Brain microvascular endothelial cell (primary cell): ENCODE results near the gene RMDN3.

Source experiments
- DNase-seq: peaks from one replicate; pipeline ENCODE4 v3.0.0-alpha.2; 2020
- H3K27ac ChIP-seq: fragments of 250-450 bp; sonication (Bioruptor Pico); 2 replicates; pipeline ENCODE4 v1.5.1; 2020; ENCODE audit warnings: mild to moderate bottlenecking, moderate library complexity
- H3K27me3 ChIP-seq: fragments of 250-450 bp; sonication (Bioruptor Pico); replicated peaks from 2 replicates; pipeline ENCODE4 v1.5.1; 2020; ENCODE audit warnings: mild to moderate bottlenecking
- H3K36me3 ChIP-seq: fragments of 250-450 bp; sonication (Bioruptor Pico); replicated peaks from 2 replicates; pipeline ENCODE4 v1.5.1; 2020; ENCODE audit warnings: mild to moderate bottlenecking
- H3K4me3 ChIP-seq: 2 replicates; pipeline ENCODE4 v1.5.1; 2011; ENCODE audit warnings: low read depth, mild to moderate bottlenecking, control low read depth, low read length, moderate library complexity
- CTCF ChIP-seq: IDR thresholded peaks from 2 replicates; pipeline ENCODE4 v1.5.1; 2011; ENCODE audit warnings: low read depth, mild to moderate bottlenecking, moderate library complexity, low read length, control low read depth, inconsistent platforms; ENCODE audit errors: missing control alignments
- in situ Hi-C: cut with HindIII; loops from 2 replicates; pipeline ENCODE4 v1.10.0; 2017; ENCODE audit warnings: low sequenced_read_pairs, low pct_ligation_motif_present

Gene RMDN3

GRCh38 chr15:40766194-40766815 lies 11.3 kb upstream of the RMDN3 start:
- DNase-seq, result no peak
- no peak overlapping the region for H3K27ac ChIP-seq

GRCh38 chr15:40764629-40765103 lies 9.6 kb upstream of the RMDN3 start:
- Histone ChIP-seq H3K27me3 (no peaks in the 10 kb centered on the region), H3K27ac (no peak overlapping the region), H3K36me3 (no peaks in the 10 kb centered on the region), H3K4me3 (peak overlapping the region; percentile 50)
- TF ChIP-seq CTCF, result no peak
- in situ Hi-C loops, result no loop called here
- DNase-seq, result no peak

More at GRCh38 chr15:40766194-40766815, 11.3 kb upstream of the RMDN3 start:
- Histone ChIP-seq H3K36me3 (no peaks in the 10 kb centered on the region), H3K4me3 (no peak overlapping the region), H3K27me3 (no peaks in the 10 kb centered on the region)
- TF ChIP-seq CTCF, result no peak
- in situ Hi-C loops, result no loop called here

GRCh38 chr15:40763801-40764628 lies 9.0 kb upstream of the RMDN3 start, which contains the start of gene GCHFR:
Gene GCHFR (plus strand): TSS chr15:40764068. CDS start chr15:40764181, 113 bp downstream.
- TF ChIP-seq CTCF, result peak; percentile 42
- no peak within 1 kb of the TSS for H3K27ac ChIP-seq

DNA sequence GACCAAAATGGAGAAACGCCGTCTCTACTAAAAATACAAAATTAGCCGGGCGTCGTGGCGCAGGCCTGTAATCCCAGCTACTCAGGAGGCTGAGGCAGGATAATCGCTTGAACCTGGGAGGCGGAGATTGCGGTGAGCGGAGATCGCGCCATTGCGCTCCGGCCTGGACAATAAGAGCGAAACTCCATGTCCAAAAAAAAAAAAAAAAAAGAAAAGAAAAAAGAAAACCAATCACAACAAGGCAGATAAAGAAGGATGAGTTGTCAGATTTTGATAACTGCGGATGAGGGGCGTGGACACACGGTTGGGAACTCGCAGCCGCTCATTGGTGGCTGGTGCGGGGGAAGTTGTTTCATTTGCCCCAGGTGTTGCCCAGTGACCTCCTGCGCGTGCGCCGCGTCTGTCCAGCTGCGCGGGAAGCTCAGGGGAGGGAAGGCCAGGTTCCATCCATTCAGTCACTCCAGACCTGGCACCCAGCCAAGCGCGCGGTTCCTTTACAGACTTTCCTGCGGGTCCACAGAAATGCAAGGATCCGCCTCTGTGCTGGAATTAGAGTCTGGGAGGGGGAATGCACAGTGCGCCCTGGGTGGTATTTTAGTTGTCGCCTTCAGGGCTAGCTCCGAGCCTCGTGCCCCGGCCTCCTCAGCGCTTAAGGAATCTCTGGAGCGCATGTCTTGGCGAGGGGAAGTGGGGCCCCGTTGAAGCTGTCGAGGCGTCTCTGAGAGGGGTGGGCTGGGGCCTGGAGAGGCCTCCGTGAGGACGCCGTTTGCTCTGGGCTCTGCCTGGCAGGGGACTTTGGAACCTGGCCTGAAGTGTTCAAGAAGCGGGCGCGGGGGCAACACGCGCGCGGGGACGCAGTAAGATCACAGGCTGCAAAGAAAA lies 8.1 kb upstream of the RMDN3 start:
- Histone ChIP-seq H3K27ac (no peak overlapping the region), H3K36me3 (no peaks in the 10 kb centered on the region), H3K27me3 (no peaks in the 10 kb centered on the region), H3K4me3 (peak overlapping the region; percentile 50)
- in situ Hi-C loops, result no loop called here
- no peak for TF ChIP-seq CTCF
- no peak for DNase-seq

More at GRCh38 chr15:40763801-40764628, 9.0 kb upstream of the RMDN3 start, which contains the start of gene GCHFR:
- DNase-seq, result peak; percentile 18
- Histone ChIP-seq H3K36me3 (no peaks in the 10 kb centered on the region), H3K4me3 (peak within 1 kb of the TSS; percentile 50), H3K27me3 (no peaks in the 10 kb centered on the region)
- in situ Hi-C loops, result no loop called here

DNA sequence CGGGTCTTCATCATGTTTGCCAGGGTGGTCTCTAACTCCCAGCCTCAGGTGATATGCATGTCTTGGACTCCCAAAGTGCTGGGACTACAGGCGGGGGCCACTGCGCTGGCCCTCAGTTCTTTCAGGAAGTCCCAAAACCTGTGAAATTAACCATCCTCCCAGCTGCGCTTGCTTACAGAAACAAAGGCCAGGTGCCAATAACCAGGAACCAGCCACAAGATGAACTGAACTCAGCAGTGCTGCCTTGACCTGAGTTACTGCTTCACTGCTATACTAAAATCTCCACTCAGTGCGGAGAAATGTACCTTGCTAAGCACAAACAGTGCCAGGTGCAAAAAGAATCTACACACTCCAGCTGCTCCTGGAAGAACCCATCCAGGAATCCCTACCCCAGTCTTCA lies 4.9 kb upstream of the RMDN3 start:
- no peak for DNase-seq
- no peak for TF ChIP-seq CTCF
- Histone ChIP-seq H3K27me3 (no peaks in the 10 kb centered on the region), H3K4me3 (no peak overlapping the region), H3K27ac (no peak overlapping the region), H3K36me3 (no peaks in the 10 kb centered on the region)
- in situ Hi-C loops, result no loop called here
